ENCODE data around the gene TMEM191C. TPM values are rescaled to one million over a fixed set of nuclear protein-coding genes. Genes with fewer than 3 reads are reported as not detected.
A peak's percentile ranks its signal among the peaks of the same experiment; 100 is the strongest.
"Not testable (repeated sequence)": the region's sequence is repeated elsewhere in the genome, so short reads cannot be mapped to it uniquely, and the experiment has no call there.

TMEM191C gene
- total RNA-seq, 1 donor from 2014 or later: not detected

DNA sequence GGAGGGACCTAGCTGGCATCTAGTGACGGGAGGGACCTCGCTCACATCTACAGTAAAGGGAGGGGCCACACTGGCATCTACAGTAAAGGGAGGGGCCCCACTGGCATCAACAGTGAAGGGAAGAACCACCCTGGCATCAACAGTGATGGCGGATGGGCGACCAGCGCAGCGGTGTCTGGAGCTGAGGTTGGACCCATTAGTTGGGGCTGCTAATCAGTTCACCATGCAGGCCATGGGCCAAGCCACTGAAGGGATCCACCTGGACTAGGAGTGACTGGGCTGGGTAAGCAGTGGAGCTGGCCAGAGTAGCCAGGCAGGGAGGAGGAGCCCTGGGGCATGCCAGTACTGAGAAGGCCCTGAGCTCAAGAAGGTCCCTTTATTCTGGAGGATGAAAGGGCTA lies 23.4 kb downstream of the TMEM191C start:
- H3K4me1 ChIP-seq; intact Hi-C loops (cut with DNase I); H3K4me3 ChIP-seq; H3K27me3 ChIP-seq; H3K27ac ChIP-seq; H3K9me3 ChIP-seq; DNase-seq (ENCODE audit: low spot score in 2 of 2); H3K36me3 ChIP-seq: not testable (repeated sequence)

DNA sequence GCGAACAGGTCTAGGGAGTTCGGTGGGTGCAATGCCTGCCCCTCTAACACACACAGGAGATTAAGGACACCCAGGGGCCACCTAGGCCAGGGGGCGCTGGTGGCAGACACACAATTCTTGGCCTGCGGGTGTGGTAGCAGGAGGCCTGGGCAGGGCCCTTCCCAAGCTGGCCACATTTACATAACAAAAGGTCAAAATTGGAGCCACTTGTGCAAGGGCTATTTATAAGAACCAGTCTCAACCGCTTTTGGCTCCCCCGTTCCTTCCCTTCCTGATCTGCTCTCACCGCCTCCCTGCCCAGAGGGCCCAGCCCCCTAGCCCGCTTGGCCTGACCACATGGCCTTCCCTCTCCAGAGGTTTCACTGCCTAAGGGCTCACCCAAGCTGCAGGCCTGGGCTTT lies 25.1 kb downstream of the TMEM191C start:
- intact Hi-C loops (cut with DNase I); H3K27me3 ChIP-seq; H3K4me1 ChIP-seq; H3K9me3 ChIP-seq; H3K36me3 ChIP-seq; DNase-seq (ENCODE audit: low spot score in 2 of 2); H3K27ac ChIP-seq; H3K4me3 ChIP-seq: not testable (repeated sequence)

DNA sequence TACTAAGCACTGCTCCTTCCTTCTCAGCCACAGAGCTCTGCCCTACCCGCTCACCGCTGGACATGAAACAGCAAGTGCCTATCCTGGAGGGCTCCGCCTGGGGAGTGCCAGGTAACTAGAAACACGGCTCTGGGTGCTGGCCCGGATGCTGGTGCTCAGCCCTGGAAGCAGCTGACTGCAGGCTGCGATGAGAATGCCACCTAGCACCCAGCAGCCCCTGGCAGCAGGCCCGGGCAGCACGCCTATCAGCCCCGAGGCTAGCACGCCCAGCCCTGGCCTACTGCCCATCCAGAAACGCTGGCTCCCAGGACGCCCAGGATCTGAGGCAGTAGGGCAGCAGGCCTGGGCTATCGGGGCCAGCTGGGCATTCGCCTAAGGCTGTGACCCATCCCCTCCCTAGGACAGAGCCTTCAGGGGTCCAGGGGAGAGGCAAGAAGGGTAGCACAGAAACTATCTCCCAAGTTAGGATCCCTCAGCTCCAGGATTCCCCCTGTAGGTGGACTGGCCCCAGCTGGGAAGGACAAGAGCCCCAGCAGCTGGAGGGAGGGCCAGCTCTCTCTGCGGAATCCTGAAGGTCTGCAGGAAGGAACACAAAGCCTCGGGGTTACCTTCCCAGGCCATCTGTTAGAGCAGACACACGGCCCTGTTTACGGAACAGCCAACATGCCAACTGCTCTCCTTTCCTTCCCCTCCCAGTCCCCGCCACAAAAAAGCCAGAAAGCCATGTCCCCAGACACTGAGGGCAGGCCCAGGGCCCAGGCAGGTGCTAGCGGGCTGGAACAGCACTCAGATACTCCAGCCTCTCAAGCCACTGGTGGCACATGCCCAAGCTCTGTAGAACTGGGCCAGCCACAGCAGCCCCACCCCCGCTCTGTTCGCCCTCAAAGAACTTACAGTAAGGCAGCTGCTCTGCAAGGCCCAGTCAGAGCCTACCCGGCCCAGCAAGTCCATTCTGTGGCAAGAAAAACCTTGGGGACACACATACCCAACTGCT lies 26.9 kb downstream of the TMEM191C start:
- H3K4me3 ChIP-seq; H3K27ac ChIP-seq; H3K4me1 ChIP-seq; H3K27me3 ChIP-seq; H3K9me3 ChIP-seq; DNase-seq (ENCODE audit: low spot score in 2 of 2); intact Hi-C loops (cut with DNase I); H3K36me3 ChIP-seq: not testable (repeated sequence)

DNA sequence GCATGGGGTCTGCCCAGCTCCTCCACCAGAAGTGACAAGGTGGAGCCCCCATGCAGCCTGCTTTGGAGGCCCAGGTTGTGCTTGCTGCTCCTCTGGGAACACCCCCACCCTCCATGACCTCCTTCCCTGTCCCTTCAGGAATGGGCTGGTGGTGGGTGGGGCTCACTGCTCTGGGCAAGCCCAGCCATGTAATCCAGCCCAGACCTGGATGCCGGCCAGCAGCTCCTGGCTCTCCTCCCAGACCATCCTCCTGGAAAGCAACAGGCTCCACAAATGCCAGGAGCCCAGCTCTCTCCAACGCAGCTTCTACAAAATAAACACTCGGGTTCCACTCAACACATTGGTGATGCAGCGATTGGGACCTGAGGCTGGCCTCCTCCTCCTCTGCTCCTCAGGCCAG lies 30.8 kb downstream of the TMEM191C start:
- intact Hi-C loops (cut with DNase I); H3K27ac ChIP-seq; DNase-seq (ENCODE audit: low spot score in 2 of 2); H3K9me3 ChIP-seq; H3K36me3 ChIP-seq; H3K4me1 ChIP-seq; H3K27me3 ChIP-seq; H3K4me3 ChIP-seq: not testable (repeated sequence)

DNA sequence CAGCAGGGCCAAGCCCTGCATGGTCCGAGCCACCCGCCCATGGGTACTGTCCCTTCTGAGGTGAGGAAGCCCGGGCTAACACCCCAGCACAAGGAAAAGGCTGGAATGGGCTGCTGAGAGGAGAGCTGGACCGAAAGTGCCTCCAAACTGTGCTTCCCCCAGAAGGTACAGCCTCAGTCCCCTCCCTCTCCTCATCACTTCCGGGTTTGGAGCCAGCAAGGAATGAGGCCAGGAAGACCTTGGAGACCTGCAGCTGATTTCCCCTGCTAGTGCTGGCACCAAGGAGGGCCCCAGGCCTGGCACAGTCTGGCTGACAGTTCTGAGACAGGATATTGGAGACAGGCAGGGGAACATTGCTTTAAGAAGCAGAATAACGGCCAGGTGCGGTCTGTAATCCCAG lies 31.3 kb downstream of the TMEM191C start:
- H3K4me3 ChIP-seq; H3K9me3 ChIP-seq; DNase-seq (ENCODE audit: low spot score in 2 of 2); H3K36me3 ChIP-seq; H3K4me1 ChIP-seq; H3K27ac ChIP-seq; intact Hi-C loops (cut with DNase I); H3K27me3 ChIP-seq: not testable (repeated sequence)

DNA sequence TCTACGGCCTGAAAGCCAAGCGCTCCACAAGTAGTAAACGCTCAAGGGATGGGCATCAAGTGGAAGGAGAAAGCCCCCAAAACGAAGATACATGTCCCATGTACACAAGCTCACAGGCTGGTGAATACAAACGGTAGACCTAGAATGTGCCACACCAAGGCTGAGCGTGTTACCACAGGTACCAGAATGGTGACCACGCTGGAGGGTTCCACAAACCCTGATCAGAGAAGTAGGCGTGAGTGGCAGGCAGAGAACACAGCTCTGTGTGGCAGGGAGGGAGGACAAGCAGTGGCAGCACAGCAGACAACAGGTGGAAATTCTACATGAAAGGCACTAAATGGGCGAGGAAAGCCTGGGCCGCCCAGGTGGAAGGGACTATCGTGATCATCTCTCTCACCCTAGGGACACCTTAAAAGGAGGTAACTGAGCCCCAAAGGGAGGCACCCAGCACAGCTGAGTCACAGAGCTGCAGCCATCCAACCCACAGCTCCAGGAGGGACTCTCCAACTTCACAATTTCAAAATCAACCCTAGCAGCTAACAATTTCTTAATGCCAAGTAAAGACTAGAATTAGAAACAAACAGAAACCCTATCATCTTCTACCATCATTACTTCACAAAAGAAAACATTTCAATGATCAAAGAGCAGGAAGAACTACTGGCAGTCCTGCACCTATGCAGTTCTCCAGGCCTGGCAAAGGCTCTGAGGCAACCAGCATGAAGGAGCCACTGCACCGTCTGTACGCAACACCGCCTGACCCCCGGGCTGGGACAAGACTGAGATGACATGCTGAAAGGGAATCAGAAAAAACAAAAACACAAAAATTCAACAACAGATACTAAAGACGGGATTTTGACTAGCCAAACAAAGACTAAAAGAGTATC lies 32.7 kb downstream of the TMEM191C start:
- H3K4me1 ChIP-seq; H3K4me3 ChIP-seq; H3K36me3 ChIP-seq; DNase-seq (ENCODE audit: low spot score in 2 of 2); H3K27me3 ChIP-seq; H3K9me3 ChIP-seq; H3K27ac ChIP-seq; intact Hi-C loops (cut with DNase I): not testable (repeated sequence)

DNA sequence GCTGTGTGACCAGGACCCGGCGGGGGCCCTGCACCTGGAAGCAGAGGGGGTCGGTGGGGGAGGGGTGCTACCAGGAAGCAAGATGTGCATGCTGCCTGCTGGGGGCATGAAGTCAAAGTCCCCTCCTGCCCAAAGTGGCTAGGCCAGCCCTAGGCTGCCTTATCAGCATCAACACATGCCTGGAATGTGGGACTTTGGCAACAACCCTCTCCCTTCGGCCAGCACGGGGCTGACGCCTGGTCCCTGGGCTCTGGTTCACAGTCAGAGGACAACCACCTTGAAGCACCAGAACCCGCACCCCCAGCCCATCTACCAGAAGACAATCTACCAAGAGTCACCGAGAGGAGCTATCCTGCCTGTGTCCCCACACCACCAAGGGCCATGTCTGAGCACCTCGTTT lies 43.2 kb downstream of the TMEM191C start:
- H3K27ac ChIP-seq; H3K4me1 ChIP-seq; H3K27me3 ChIP-seq; H3K36me3 ChIP-seq; DNase-seq (ENCODE audit: low spot score in 2 of 2); H3K9me3 ChIP-seq; intact Hi-C loops (cut with DNase I); H3K4me3 ChIP-seq: not testable (repeated sequence)

DNA sequence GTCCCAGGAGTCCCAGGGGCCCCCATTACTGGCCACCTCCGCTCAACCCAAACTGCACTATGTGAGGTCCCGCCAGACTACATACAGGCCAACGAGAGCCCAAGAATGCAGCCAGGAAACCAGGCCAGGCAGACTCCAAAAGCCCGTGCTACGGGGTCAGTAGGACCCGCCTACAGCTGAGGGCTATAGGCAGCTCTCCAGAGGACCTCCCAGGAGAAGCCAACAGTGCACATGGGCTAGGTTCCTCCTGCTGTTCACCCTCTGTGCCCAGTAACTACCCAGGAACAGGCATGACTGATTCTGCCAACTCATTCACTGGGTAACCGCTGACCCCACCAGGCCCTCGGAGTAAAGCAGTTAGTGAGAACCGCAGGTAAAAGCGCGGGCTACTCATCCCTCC lies 44.8 kb downstream of the TMEM191C start:
- H3K9me3 ChIP-seq; H3K4me1 ChIP-seq; H3K36me3 ChIP-seq; H3K27ac ChIP-seq; H3K4me3 ChIP-seq; intact Hi-C loops (cut with DNase I); H3K27me3 ChIP-seq: not testable (repeated sequence)
- DNase-seq (ENCODE audit: low spot score in 2 of 2): peak in 1 of 2 donors; percentile 18

DNA sequence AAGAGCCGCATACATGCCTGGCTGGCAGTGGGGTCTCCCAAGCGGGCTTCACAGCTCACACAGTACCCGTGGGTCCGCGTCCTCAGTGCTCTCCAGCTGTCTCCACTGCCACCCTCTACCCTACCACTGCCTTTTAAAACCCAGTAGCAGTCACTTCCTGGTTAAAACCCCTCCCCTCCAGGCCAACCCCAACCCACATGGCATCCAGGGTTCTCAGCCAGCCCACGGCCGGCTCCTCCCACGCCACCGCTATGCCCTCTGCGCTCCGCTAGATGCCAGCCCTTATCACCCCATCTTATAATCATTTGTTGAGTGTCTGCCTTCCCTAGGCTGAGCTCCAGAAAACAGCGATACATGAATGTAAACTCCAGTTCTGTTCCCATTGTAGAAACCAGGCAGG lies 46.9 kb downstream of the TMEM191C start:
- H3K4me1 ChIP-seq; DNase-seq (ENCODE audit: low spot score in 2 of 2); H3K36me3 ChIP-seq; H3K9me3 ChIP-seq; intact Hi-C loops (cut with DNase I); H3K27me3 ChIP-seq; H3K27ac ChIP-seq; H3K4me3 ChIP-seq: not testable (repeated sequence)

DNA sequence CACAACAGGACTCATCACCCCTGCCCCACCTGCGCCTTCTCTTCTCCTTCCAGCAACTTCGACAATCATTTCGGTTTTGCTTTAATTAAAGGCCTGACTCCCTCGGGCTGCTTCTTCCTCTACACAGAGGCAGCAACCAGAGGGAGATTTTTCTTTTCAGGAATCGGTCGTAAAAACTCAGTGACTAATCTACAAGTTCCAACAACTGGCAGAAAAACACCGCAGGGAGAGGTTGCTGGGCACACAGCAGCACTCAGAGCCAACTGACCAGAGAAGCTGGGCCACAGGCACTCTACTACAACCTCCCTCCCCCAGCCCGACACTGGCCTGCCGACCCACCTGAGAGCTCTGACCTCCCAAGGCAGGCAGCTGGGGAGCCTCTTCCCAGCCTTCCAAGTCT lies 48.0 kb downstream of the TMEM191C start:
- intact Hi-C loops (cut with DNase I): not testable (repeated sequence)

DNA sequence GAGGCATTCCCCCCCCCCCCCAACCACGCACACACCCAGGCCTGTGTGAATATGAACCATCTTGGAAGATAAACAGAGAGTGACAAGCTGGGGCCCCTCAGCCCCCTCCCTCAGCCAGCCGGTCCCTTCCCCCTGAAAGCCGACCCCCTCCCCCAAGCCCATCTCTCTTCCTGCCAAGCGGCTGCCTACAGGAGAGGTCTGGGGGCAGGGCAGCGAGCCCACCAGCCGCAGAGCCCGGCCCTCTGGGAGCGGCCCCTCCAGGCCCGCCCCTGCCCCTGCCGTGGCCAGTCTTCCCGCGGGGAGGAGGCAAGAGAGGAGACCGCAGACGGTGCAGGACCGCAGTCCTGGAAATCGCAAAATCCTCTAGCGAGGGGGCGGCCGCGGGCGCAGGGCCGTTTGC lies 49.3 kb downstream of the TMEM191C start:
- H3K4me1 ChIP-seq; H3K36me3 ChIP-seq; H3K27me3 ChIP-seq; H3K27ac ChIP-seq; DNase-seq (ENCODE audit: low spot score in 2 of 2); intact Hi-C loops (cut with DNase I); H3K9me3 ChIP-seq: not testable (repeated sequence)
- H3K4me3 ChIP-seq: peak overlapping the region in 1 of 2 donors; percentile 48

More for the DNA sequence above, 48.0 kb downstream of the TMEM191C start:
- not testable (repeated sequence) for H3K36me3 ChIP-seq; H3K27me3 ChIP-seq; H3K9me3 ChIP-seq; H3K4me1 ChIP-seq; H3K4me3 ChIP-seq; DNase-seq (ENCODE audit: low spot score in 2 of 2); H3K27ac ChIP-seq

DNA sequence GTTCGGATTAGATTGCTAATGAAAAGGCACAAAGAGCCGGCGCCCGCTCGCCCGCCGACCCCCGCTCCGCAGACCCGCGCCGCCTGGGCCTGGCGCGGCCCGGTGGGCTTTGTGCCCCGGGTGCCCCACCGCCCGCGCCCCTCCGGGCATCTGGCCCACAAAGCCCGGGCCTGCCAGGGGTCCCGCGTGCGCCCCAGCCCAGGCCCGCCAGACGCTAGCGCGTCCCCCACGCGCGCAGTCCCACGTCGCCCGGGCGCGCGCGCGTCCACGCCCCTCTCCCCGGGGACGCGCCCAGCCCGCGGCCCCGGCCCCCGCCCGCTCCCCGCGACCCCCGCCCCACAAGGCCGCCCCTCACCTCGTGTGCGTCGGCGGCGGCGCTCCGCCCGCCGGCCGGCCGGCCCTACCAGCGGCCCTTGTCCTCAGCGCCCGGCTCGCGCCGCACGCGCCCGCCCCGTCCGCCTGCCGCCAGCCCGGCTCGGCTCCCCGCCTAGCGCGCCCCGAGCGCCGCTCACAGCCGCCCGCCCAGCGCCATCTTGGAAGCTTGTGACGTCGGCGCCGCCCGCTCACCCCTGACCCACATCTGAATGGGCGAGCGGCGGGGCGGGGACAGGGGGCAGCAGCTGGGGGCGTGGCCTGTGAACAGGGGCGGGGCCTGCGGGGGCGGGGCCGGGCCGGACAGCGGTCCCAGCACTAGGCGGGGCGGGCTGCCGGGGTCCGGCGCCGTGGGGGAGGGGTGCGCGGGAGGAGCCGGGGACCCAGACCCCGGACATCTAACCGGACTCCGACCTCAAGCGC lies 50.0 kb downstream of the TMEM191C start:
- H3K27me3 ChIP-seq; H3K27ac ChIP-seq; DNase-seq (ENCODE audit: low spot score in 2 of 2); intact Hi-C loops (cut with DNase I); H3K4me1 ChIP-seq; H3K9me3 ChIP-seq; H3K36me3 ChIP-seq: not testable (repeated sequence)
- H3K4me3 ChIP-seq: peak overlapping the region in 1 of 2 donors; percentile 48
